A172 (cell line): ENCODE measurements around the gene RAP2C. TPM values are rescaled to one million over a fixed set of nuclear protein-coding genes. Genes with fewer than 3 reads are reported as not detected.

ENCODE experiments used
- DNase-seq: peaks from one replicate; pipeline ENCODE4 v3.0.0-alpha.2; 2015; ENCODE audit warnings: low spot score
- total RNA-seq: library from RNA; depleted of rRNA; stranded (reverse); fragments of >200 nt; shearing (Covaris generic); gene quantifications from 2 replicates; pipeline ENCODE4 v1.2.3, GENCODE V29; 2014; rRNA removed

RAP2C gene
- 13.2 and 15.6 TPM in 2 replicates for total RNA-seq

- peak; percentile 36 for DNase-seq
Measured at GRCh38 chrX:132219343-132219768, at the start of gene RAP2C. TSS of gene RAP2C (minus strand) at chrX:132219447. CDS start at chrX:132217268, 2,179 bp downstream.

- DNase-seq = no peak
Measured at GRCh38 chrX:132267392-132267791, 48.1 kb upstream of the RAP2C start.

- no peak for DNase-seq
Measured at GRCh38 chrX:132266583-132267355, 47.5 kb upstream of the RAP2C start.

GRCh38 chrX:132263127-132263526 lies 43.9 kb upstream of the RAP2C start:
- no peak for DNase-seq

GRCh38 chrX:132258509-132258908 lies 39.3 kb upstream of the RAP2C start:
- no peak for DNase-seq

GRCh38 chrX:132257116-132257515 lies 37.9 kb upstream of the RAP2C start:
- no peak for DNase-seq

GRCh38 chrX:132236121-132236520 lies 16.9 kb upstream of the RAP2C start:
- DNase-seq = no peak

- no peak for DNase-seq
Measured at GRCh38 chrX:132235488-132235887, 16.2 kb upstream of the RAP2C start.

- DNase-seq = no peak
Measured at GRCh38 chrX:132231587-132231986, 12.3 kb upstream of the RAP2C start.

GRCh38 chrX:132227383-132228112 lies 8.3 kb upstream of the RAP2C start:
- no peak for DNase-seq

- no peak for DNase-seq
Measured at GRCh38 chrX:132226169-132226568, 6.9 kb upstream of the RAP2C start.

- DNase-seq = peak; percentile 48
Measured at GRCh38 chrX:132218100-132218812, 991 bp downstream of the RAP2C start.

- DNase-seq = peak; percentile 49
Measured at GRCh38 chrX:132217203-132218073, 1.8 kb downstream of the RAP2C start.

- DNase-seq = no peak
Measured at GRCh38 chrX:132216806-132217202, 2.4 kb downstream of the RAP2C start.

GRCh38 chrX:132216283-132216682 lies 3.0 kb downstream of the RAP2C start:
- DNase-seq = no peak

- no peak for DNase-seq
Measured at GRCh38 chrX:132214518-132214917, 4.7 kb downstream of the RAP2C start.

- no peak for DNase-seq
Measured at GRCh38 chrX:132209527-132209926, 9.7 kb downstream of the RAP2C start.

- DNase-seq = no peak
Measured at GRCh38 chrX:132208422-132208821, 10.8 kb downstream of the RAP2C start.

GRCh38 chrX:132207996-132208395 lies 11.3 kb downstream of the RAP2C start:
- no peak for DNase-seq

- no peak for DNase-seq
Measured at GRCh38 chrX:132206259-132206658, 13.0 kb downstream of the RAP2C start.

- DNase-seq = no peak
Measured at GRCh38 chrX:132204629-132205028, 14.6 kb downstream of the RAP2C start.
